Mesodermal cell (in vitro differentiated cells): ENCODE results near the gene THPO.

Source experiments
- H3K27ac ChIP-seq: 2 replicates; pipeline ENCODE4 v1.7.0; 2013; ENCODE audit warnings: mild to moderate bottlenecking, low read depth, low read length, moderate library complexity; ENCODE audit not compliant: severe bottlenecking
- H3K36me3 ChIP-seq: 2 replicates; pipeline ENCODE4 v1.7.1; 2013; ENCODE audit warnings: mild to moderate bottlenecking, low read length, moderate library complexity; ENCODE audit not compliant: control insufficient read depth, insufficient read depth
- H3K4me1 ChIP-seq: one replicate; pipeline ENCODE4 v1.7.1; 2013; ENCODE audit warnings: mild to moderate bottlenecking, low read length; ENCODE audit not compliant: insufficient read depth, control insufficient read depth, poor library complexity, severe bottlenecking
- H3K4me3 ChIP-seq: 2 replicates; pipeline ENCODE4 v1.7.0; 2013; ENCODE audit warnings: low read length, control low read depth, mild to moderate bottlenecking; ENCODE audit not compliant: insufficient read depth, poor library complexity, severe bottlenecking; ENCODE audit errors: extremely low read depth
- H3K9me3 ChIP-seq: 2 replicates; pipeline ENCODE4 v1.7.1; 2013; ENCODE audit warnings: mild to moderate bottlenecking, low read length, moderate library complexity; ENCODE audit not compliant: control insufficient read depth
- WGBS, 2 experiments: methylation state at CpG; one replicate each; pipeline ENCODE4 v1.1.5; 2013; ENCODE audit warnings: missing lambda C conversion rate in 2 of 2; ENCODE audit not compliant: insufficient coverage in 2 of 2; 5-methylcytosine and 5-hydroxymethylcytosine counted together

THPO gene

DNA sequence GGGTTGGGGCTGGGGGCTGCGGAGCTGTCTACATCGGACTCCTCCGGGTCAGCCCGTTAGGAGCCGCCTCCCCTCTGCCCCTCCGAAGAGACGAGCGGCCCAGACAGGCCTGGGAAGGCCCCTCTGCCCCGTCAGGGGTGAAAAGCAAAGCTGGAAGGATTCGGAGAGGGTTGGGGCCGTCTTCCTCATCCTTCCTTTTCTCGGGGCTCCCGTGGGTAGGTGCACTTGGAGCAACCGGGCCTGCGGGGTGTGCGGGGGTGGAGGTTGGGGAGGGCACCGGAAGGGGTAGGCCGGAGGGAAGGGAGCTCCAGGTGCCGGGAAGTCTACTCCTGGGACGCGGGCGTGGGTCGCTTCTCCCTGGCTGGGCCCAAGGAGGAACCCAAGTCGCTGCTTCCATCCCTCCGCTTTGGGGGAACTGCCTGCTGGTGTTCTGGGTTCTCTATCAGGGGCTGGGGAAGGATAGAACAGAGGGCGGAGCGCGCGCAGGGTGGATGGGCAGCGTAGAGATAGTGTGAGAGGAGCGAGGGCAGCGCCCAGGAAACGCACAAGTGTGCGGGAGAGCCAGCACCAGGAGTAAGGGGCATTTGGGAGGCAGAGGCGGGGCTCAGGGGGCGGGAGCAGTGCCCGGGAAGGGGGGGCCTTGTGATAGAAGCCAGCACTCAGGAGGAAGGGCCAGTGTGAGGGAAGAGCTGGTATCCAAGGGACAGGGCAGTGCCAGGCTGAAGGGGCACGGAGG is 15.9 kb downstream of the THPO start:
- Histone ChIP-seq H3K27ac (peak overlapping the region; percentile 100), H3K4me1 (peaks cover 7% of the 10 kb centered on the region), H3K36me3 (peaks cover 47% of the 10 kb centered on the region), H3K4me3 (peak overlapping the region; percentile 84), H3K9me3 (no peaks in the 10 kb centered on the region)
- WGBS, 2 experiments, result 0% methylated on average over 28 to 30 of the region's 38 CpGs

DNA sequence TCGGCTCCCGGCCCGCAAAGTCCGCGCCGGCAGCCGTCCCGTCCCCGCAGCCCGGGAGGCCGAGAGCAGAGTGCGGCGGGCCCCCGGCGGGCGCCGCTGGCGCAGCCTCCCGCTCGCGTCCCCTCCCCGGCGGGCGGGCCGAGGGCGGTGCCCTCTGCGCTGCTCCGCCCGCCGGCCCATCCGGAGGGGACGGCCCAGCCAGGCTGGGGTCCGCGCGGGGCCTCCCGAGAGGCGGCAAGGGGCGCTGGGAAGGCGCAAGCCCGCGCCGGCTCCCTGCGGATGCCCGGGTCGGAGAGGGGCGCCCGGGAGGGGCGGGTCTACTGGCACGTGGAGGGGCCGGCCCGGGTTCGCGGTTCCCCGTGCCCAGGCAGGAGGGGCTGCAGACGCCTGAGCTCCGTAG is 16.5 kb downstream of the THPO start, which contains the start of the genes CLCN2 and POLR2H:
Gene CLCN2, minus strand, starts transcription at position 74 of the 400 bp plus-strand sequence. CDS start 126 bp downstream, outside the sequence.
Gene POLR2H, plus strand, starts transcription at position 179 of the 400 bp plus-strand sequence. CDS start 1,783 bp downstream, outside the sequence.
- Histone ChIP-seq H3K4me1 (peaks cover 7% of the 10 kb centered on the region), H3K4me3 (peak within 1 kb of the TSS; percentile 84), H3K36me3 (peaks cover 47% of the 10 kb centered on the region), H3K27ac (peak within 1 kb of the TSS; percentile 100), H3K9me3 (no peaks in the 10 kb centered on the region)
- 0% methylated on average over 35 to 41 of the region's 56 CpGs for WGBS, 2 experiments

DNA sequence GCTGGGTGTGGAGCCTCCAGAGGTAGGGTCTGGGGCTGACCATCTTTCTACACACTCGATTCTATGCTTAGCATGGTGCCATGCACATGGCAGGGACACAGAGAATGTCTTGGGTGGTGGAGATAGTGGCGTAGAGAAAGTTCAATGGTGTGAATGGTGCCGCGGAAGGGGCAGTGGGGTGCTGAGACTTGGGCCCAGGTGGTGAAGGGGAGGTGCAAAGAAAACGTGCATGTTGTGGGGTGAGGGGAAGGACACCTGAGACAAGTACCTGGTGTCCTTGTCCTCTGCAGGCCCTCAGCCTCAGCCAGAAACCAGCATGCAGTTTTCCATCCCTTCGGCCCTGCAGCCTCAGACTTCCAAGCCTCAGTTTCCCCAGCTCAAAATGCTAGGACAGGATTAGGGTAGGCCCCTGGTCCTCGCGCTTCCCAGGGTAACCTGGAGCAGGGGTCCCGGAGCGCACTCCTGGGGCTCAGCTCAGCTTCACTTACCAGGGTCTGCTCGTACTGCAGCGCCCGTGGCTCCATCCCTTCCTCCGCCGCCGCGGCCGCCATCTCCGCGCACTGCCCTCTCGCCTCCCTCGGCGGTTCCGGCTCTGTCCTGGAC is 17.0 kb downstream of the THPO start:
- peak overlapping the region; percentile 84 for H3K4me3 ChIP-seq
- H3K9me3 ChIP-seq, result no peaks in the 10 kb centered on the region
- whole genome bisulfite sequencing, 2 experiments, result 6 to 12% methylated on average over 19 to 20 of the region's 24 CpGs
- peaks cover 8% of the 10 kb centered on the region for H3K4me1 ChIP-seq
- peaks cover 44% of the 10 kb centered on the region for H3K36me3 ChIP-seq
- peak overlapping the region; percentile 23 for H3K27ac ChIP-seq

DNA sequence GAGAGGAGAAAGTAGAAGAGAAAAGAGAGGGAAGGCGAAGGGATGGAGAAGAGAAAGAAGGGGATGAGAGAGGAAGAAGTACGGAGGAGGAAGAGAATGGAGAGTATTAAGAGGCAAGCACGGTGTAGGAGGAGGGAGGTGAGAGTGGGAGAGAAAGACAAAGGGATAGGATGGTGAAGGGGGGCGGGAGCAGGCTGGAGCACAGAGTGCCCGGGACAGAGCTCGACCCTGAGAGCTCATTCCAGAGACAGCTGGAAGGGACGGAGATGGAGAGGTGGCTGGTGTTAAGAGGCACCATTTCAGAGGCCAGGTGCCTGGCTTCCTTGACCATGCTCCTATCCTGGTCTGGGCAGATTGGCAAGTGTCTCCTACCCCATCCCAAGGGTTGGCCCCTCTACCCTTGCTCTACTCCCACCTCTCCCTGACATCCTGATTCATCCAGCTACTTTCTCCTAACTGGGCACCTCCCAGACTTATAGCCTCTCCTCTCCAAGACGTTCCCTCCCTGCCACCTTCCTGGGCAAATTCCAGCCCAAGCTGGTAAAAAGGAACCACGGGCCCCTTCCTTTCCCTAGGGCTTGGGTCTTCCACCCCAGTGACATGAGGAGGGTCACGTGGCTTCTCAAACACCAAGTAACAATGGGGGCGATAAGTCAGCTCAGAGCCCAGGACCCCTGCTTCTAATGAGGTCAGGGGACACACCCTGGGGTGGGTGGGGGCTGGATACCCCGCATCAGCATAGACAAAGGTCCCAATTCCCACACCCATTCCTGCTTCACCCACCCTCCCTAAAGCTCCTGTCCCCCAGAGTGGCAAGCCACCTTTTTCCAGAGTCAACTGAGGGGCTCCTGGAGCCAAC is 17.7 kb downstream of the THPO start:
- Histone ChIP-seq H3K36me3 (peaks cover 38% of the 10 kb centered on the region), H3K4me1 (peaks cover 14% of the 10 kb centered on the region), H3K27ac (no peak overlapping the region), H3K9me3 (no peaks in the 10 kb centered on the region), H3K4me3 (peak overlapping the region; percentile 84)
- 29 to 46% methylated on average over 7 to 10 of the region's 12 CpGs for WGBS, 2 experiments

DNA sequence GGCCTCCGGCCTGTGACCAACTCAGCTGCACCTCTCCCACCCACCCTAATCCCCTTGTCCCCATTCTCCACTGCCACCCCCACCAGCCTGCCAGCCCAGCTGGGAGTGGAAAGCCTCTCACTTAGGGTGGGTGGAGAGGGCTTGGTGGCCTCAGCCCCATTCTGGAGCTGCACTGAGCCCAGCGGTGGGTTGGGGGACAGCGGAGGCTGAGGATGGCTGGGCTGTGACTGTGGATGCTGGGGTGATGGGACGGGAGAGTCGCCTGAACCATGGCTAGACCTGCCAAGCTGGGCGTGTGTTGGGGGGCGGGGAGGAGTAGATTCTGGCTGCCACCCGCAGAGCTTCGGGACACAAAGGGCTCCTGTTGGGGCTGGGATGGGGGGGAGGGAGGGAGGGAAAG is 18.4 kb downstream of the THPO start:
- Histone ChIP-seq H3K4me3 (no peak overlapping the region), H3K9me3 (no peaks in the 10 kb centered on the region), H3K36me3 (peaks cover 34% of the 10 kb centered on the region), H3K27ac (no peak overlapping the region), H3K4me1 (peaks cover 18% of the 10 kb centered on the region)
- WGBS, 2 experiments, result 31 to 44% methylated on average over 6 to 8 of the region's 9 CpGs

DNA sequence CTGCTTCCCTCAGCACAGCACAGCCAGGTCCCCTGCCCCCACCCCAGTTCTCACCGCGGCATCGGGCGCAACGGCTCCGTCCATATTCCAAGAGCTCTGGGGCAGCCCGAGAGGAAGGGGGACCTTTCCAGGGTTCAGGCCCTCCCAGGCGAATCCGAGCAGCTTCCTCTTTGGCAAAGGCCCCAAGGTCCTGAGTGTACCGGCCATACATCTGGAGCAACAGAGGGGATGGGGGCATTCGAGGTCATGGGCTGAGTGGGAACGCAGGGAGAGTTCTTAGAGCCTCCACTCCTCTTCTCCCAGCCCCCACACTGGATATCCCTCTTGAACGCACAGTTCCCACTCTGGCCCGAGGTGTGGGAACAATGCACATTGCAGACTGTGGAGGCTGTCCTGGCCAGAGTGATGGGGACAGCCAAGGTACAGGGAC is 19.1 kb downstream of the THPO start:
- Histone ChIP-seq H3K27ac (no peak overlapping the region), H3K4me1 (peaks cover 18% of the 10 kb centered on the region), H3K4me3 (no peak overlapping the region), H3K36me3 (peaks cover 31% of the 10 kb centered on the region), H3K9me3 (no peaks in the 10 kb centered on the region)
- WGBS, 2 experiments, result 89 to 96% methylated on average over 12 to 14 of the region's 14 CpGs

DNA sequence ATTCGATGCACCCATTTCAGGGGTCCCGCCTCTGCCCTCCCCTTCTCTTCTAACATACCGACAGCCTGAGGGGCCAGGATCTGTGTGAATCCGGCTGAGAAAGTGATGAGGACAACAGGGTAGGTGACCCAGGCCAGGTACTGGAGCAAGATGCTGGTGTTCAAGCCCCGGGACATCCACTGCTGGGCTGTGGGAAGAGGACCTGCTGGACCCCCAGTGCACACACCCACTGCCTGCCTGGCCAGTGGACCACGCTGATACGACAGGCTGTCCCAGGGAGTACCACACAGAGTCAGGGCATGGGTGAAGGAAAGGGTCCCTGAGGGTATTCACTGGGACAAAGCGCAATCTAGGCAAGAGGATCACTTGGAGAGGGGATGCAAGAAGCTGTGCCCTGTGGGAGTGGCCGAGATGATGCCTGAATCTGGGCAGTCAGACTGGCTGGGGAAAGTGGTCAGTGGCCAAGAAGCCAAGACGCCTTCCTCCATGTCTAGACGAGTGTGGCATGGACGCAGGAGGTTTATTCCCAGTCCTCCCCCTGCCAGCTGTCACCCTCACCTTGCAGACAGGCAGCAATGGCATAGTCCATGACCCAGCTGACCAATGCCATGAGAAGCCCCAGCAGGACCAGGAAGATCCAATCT is 19.8 kb downstream of the THPO start:
- H3K36me3 ChIP-seq, result peaks cover 36% of the 10 kb centered on the region
- H3K9me3 ChIP-seq, result no peaks in the 10 kb centered on the region
- H3K27ac ChIP-seq, result no peak overlapping the region
- 91 to 95% methylated on average over 8 to 11 of the region's 12 CpGs for WGBS, 2 experiments
- no peak overlapping the region for H3K4me3 ChIP-seq
- H3K4me1 ChIP-seq, result peaks cover 18% of the 10 kb centered on the region

DNA sequence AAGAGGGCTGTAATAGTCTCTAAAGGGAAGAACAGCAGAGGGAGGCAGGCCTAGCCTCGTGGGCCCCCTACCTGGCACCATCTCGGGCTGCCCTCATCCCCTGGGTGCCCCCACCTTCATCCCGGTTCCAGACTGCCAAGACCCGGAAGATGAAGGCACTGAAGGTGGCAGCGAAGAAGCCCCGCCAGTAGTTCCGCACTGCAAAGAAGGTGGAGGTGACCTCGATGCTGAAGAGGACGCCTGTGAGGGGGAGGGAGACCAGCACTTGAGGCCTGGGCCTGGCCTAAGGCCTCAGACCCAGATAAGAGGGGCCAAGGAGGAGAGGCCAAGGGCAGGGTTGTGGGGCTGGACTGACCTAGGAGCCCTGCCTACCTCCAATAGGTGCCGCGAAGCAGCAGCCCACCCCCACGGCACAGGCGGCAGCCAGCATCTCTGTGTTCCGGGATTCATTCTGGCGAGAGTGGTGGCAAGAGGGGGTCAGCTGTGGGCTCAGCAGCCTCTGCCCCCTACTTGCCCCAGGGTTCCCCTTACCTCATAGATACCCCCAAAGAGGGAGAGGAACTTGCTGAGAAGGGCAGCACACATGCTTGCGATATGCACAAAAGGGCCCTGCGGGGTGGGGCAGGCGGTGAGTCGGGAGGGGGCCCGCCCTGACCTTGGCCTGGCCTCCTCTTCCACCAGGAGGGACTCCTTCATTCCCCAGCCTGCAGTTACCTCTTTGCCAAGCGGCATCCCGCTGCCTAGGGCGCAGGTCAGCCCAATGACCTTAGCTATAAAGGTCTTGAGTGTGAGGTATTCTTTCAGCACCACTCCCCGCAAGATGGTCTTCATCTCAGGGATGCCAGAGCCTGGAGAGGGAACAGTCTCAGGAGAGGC is 20.5 kb downstream of the THPO start:
- no peak overlapping the region for H3K27ac ChIP-seq
- H3K4me3 ChIP-seq, result no peak overlapping the region
- H3K9me3 ChIP-seq, result no peaks in the 10 kb centered on the region
- peaks cover 18% of the 10 kb centered on the region for H3K4me1 ChIP-seq
- WGBS, 2 experiments, result 93 to 97% methylated on average over 16 to 24 of the region's 24 CpGs
- peaks cover 36% of the 10 kb centered on the region for H3K36me3 ChIP-seq

DNA sequence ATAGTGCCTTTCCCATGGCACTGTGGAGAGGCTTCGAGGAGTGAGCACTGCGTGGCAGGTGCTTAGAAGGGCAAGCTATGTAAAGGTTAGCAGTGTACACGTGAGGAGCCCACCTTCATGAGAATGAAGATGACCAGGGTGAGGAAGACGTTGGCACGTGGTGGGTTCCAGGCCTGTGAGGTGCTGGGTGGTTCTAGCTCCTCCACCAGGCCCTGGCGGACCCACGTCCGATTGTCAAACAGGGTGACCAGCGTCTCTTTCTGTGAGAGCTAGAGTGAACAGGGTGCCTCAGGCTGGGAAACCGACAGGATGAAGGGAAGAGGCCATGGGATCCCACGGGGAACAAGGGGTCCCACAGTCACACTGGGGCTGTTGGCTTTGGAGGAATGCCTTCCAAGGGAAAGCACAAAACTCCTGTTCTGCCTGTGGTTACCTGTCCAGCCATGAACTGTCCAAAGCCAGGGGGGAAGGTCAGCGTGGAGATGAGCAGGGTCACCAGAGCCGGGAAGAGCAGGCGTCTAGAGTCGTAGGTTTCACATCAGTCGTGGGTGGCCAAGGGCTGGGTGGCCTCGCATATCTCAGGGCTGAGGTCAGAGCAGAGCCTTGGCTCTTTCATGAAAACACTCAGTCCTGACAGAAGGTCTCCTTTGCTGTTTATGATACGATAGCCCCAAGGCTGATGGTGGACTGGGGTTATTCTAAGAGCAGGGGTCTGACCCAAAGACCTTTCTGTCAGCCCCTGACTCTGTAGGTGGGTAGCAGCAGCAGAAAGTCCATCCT is 22.6 kb downstream of the THPO start:
- peaks cover 45% of the 10 kb centered on the region for H3K36me3 ChIP-seq
- H3K4me1 ChIP-seq, result peaks cover 28% of the 10 kb centered on the region
- no peaks in the 10 kb centered on the region for H3K9me3 ChIP-seq
- WGBS, 2 experiments, result 91 to 92% methylated on average over 17 to 18 of the region's 18 CpGs
- H3K4me3 ChIP-seq, result no peak overlapping the region
- no peak overlapping the region for H3K27ac ChIP-seq
